GM21825 (cell line): ENCODE measurements around the gene MAN2A1.
A peak's percentile ranks its signal among the peaks of the same experiment; 100 is the strongest.
"Not testable (repeated sequence)": the region's sequence is repeated elsewhere in the genome, so short reads cannot be mapped to it uniquely, and the experiment has no call there.

Experiments
- ATAC-seq: cut with Tn5 transposase; IDR thresholded peaks from one replicate; pipeline ENCODE4 v1.9.1; 2021; ENCODE audit warnings: mild to moderate bottlenecking, moderate library complexity; ENCODE audit not compliant: unreplicated experiment

MAN2A1 gene

DNA sequence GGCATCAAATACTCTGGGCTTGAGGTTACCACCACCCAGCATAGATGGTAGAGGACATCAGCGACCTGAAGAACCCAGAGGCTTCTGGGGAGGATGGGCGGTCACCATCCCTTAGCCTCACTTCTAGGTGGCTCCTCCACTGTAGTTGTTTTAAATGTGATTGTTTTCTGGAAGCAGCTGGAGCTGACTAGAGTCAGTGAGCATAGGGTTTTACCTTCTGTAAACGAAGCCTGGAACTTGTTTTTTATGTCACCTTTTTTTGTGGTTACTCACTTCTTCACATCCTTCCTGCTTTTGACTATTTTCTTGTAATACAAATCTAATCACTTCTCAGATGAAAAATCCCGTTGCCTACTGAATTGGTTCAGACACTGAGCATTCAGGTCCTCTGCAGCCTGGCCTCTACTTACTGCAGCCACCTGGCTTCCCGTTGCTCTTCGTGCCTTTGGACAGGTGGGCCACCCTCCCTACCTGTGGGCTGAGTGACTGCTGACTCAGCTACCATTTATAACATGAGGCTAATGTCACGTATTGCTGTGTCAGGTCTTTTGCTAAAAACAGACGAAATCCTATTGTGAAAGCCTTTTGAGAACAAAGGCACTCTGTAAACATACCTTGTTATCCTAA is 167.8 kb downstream of the MAN2A1 start:
- ATAC-seq: no peak

DNA sequence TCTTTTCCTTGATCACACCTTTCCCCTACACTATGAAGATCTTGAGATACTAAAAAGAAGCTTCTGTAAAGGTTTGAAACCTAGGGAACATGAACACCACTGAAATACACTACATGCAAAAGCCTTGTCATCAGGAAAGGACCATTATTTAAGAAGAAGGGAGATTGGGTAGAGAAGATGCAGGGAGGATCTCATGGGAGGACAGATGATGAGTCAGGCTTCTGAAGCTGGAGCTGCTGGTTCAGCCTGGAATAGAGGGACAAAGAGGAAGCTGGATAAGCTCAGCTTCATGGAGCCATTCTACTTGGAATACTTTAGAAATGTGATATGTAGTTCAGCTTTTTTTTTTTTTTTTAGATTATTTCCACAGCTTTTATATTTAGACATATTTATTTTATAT is 169.8 kb downstream of the MAN2A1 start:
- ATAC-seq: no peak

DNA sequence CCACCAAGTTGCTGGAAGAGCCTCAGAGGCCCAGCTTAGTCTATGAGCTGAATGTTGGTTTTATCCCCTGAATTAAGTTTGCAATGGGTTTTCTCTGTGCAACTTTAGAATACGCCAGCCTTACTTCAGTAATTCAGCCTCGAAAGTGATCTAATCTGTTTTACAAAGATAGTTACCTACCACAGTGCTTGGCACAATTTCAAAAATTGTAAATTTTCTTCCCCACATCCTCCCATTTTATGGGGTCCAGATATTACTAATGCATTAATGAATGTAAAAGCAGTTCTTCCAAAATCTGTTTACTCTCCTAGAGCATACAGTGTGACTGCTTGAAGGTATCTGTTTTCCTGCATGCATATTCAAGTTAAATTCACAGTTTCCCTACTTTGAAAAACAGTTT is 172.6 kb downstream of the MAN2A1 start:
- no peak for ATAC-seq

DNA sequence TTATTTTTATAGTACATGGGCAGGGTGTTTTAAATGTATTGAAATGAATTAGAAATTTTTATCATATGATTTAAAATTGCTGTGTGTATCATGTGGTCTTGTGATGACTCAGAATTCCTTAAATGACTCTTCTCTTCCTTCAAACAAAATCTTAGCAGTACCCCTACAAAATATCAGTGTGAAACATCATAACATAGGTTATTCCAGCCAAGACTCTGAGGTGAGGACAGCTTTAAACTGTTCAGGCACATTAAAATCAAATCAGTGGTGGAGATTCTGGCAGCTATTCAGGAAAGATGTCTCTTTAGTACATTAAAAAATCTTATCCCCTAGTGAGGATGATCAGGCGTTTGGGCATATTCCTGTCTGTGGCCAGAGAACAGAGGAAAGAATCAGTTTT is 174.0 kb downstream of the MAN2A1 start:
- ATAC-seq: no peak

DNA sequence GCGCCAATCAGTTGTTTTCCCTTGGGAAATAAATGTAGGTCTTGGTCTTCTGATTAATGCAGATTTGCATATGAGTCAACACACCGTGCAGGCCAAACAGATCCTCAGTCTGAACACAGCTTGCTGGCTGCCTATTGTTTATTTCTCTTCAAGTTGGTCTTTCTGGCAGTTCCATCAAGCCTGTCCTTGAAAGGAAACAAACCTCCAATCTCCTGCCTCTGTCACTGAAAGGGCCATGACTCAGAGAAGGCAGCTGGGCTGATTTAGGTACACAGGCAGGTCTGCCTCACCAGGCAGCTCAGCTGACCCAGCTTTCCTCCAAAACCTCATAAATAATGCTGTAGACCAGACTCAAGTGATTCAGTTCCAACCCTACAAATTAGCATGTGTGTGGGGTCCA is 175.9 kb downstream of the MAN2A1 start:
- ATAC-seq: peak; percentile 48

DNA sequence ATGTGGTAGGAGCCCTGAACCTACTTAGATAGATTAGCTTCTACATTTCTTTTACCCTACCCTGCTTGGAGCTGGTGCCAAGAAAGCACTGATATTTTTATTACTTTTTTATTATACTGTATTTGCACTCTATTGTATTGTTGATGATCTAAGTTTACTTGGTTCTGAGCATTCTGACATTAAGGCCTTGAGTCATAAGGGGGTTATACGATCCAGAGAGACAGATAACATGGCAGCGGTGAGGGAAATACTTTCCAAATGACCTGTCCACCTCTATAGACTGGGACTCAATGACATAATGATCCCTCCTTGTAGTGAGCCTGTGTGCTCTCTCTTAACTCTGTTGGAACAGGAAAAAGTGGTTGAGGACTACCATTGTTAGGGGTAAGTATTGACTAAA is 176.3 kb downstream of the MAN2A1 start:
- ATAC-seq: no peak

DNA sequence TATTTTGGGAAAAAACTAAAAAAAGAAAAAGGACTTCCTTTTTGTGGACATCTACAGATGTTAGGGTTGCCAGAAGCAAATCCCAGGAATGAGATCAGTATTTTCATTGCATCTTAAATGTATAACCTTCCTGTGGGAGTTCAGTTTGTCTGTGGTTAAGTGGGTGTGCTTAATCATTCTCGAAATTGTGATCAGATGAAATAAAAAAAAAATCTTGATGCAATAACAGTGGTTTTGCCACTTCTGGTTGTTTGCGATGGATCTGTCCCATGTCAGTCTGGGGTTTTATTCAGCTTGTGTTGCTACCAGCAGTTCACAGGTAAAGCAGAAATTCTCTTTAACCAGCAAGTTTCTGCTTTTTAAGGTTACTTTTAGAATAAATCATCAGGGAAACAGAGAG is 179.0 kb downstream of the MAN2A1 start:
- ATAC-seq: no peak

DNA sequence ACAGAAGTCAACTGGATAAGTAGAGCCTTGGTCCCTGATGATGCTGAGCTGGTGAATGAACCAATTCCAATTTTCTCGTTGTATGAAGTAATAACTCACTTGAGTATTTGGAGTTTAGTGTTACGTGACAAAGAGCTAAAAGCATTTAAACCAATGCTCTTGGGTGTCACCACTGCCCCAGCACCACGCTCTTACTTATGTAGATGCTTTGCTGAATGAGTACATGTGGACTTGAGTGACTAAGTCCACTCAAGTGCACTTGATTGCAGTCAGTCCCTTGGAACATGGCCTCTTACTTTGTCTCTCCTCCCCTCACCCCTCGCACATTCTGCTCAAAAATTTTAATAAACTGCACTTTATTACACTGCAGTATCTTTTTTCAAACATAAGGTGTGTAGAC is 184.0 kb downstream of the MAN2A1 start:
- ATAC-seq: no peak

DNA sequence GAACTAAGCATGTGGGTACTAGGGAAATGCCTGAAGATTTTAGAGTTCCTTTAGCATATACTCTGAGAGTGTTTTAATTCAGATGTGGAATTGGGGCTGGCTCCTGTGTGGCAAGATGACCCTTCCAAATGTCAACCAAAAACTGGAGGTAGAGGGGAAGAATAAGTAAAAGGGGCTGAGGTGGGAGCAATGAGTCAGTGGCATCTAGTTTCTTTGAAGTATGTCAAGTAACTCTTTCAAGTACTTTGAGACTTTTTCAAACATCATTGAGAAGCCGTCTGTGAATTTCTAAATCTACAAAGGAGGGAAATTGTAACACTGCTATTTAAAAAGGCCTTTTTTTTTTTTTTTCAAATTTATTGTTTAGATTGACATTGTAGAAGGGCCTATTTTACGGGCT is 184.4 kb downstream of the MAN2A1 start:
- ATAC-seq: no peak

DNA sequence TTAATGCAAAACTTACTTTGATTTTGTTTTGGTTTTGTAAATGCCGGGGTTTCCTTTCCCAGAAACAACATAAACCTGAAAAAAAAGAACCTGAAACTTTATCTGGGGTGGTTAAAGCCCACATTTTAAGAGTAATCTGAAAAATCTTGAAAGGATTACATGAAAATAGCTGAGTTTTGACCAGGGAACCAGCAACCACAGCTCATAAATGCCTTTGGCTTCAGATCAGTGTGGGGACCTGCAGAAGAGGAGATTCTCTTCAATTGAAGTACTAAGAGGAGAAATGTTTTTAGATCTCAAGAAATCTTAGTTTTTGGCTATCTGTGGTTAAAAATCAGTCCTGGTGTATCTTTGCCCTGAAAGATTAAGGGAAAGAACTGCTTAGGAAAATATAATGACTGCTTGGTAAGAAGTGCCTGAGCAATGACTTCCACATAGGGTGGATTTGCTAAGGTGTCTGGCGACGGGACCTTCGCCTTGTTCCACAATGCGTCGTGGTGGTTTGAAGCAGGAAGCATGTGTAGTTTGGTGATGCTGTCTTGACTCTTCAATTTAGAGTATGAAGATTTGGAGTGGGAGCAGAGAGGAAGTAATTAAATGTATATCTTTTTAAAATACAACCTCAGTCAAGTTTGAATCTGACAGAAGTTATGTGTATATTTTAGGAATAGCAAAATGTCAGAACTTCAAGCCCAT is 186.5 kb downstream of the MAN2A1 start:
- ATAC-seq: no peak

DNA sequence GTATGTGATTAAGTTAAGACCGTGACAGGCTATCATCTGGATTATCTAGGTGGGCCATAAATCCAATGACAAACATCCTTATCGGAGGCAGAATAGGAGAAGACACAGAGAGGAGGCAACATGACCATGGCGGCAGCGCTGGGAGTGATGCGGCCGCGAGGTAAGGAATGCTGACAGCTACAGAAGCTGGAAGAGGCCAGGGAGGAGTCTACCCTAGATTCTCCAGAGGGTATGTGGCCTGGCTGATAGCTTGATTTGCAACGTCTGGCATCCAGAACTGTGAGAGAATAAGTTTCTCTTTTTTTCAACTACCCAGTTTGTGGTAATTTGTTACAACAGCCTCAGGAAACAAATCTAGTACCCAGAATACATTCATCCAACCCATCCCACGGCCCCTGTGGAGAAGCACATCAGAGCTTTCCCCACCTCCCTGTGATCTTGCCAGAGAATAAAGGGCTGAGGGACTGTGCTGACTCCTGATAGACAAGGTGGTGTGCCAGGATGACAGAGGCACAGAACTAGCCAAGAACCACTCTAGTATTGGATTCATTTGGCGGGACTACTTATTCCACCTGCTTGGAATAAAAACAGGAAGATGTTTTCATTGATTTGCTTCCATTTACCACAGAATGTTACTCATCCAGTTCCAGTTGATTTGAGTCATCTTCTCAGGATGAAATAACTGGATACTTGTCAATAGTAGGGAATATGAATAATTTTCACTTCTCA is 187.4 kb downstream of the MAN2A1 start:
- ATAC-seq: no peak

DNA sequence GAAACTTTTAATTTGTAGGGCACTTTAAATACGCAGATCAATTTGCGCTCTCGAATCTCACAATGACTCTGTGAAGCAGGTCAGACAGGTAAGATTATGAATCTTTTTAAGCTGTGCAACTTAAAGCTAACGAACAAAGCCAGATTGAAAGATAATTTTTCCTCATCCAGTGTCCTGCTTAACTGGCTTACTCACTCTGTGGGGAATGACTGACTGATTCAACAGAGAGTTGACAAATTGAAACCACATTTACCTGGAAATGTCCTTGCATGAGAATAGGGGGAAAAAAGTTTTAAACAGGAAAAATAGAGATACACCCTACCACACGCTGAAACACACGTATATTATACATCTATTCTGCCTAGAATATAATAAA is 187.9 kb downstream of the MAN2A1 start:
- ATAC-seq: no peak

DNA sequence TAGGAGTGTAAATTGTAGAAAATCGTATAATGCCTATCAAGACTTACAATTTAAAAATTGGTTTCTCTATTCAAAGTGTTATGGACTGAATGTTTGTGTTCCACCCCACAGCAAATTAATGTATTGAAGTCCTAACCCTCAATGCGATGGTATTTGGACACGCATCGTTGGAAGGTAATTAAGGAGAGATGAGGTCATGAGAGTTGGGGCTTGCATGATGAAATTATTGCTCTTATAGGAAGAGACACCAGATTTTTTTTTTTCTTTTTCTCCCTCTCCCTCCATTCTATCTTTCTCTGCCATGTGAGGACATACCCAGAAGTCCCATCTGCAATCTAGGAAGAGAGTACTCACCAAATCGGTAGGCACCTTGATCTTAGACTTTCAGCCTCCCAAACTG is 189.2 kb downstream of the MAN2A1 start:
- no peak for ATAC-seq

DNA sequence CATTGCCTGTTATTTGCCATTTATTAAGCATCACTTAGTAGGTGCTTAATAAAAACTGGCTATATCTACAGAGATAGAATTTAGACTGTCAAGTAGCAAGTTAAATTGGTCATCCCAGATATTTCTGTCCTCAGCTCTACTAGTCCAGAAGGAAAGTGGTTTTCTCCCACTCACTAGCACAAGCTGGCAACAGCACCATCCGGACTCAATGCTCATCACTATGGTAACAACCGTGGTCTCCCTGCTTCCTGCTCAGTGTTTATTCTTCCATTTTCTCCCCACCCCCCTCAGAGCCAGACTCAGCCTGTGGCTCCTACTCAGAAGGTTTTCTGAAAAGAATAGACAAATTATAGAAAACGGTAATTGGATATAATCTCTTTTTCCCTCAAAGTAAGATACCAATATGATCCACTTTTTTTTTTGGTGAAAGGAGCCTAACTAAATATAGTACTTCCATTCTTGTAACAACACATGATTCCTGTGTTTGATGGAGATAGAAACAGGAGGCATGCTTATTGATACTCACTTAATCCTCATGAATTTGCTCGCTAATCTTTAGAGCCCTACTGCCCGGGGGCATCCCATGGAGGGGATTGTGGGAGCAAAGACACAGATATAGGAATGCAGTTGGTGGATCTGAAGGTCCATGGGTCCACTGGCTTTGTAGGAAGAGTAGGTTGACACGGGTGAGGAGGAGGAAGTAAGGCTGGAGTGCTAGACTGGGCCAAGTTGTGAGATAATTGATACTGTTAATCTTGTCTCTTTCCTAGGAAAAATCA is 191.4 kb downstream of the MAN2A1 start:
- ATAC-seq: no peak

DNA sequence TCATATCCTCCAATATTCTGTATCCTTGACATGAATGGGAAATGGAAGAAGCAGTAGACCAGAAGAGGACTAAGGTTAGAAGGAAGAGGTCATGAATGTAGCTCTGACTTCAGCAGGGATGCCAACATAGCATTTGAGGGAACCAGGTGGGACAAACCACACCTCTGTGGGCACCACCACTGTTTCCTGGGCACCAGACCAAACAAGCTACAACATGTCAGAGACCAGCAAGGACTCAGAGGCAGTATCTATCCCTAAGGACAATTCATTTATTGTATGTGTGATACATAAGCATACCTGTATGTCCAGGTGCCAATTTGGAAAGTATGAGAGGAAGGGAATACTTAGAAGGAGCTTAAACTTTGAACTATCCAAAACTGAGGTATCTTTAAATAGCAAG is 192.8 kb downstream of the MAN2A1 start:
- ATAC-seq: no peak

DNA sequence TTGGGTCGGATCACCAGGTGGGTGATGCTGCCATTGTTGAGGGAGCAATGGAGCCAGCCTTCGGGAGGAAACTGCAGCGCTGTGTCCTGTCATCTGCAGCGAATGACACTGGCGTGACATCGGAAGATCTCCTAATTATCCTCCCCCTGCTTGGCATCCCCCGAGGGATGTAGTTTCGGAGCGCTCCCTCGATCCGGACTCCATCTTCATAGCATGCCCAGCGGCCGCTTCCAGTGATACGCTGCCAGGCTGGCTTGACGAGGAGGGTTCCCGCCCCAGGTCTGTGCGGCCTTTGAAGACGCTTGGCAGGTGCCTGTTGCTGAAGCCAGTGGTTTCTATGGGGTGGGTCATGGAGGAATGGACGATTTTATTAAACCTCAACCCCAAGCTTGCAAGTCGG is 194.9 kb downstream of the MAN2A1 start:
- no peak for ATAC-seq

DNA sequence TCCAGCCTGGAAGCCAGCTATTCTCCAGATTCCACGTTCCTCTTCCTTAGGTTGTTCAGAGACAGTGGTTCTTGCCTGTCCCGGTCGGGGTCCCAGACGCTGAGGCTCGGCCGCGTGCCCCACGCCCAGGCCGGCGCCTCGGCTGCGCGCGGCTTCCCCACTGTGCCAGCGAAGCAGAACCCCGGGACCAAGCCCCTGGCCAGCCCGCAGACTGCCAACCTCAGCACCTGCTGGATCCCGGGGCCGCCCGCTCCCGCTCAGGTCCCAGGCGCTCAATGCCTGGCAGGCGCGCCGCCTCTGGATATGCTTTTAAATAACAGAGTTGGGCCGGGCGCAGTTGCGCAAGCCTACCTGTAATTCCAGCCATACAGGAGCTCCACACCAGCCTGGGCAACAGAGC is 195.5 kb downstream of the MAN2A1 start:
- ATAC-seq: no peak

DNA sequence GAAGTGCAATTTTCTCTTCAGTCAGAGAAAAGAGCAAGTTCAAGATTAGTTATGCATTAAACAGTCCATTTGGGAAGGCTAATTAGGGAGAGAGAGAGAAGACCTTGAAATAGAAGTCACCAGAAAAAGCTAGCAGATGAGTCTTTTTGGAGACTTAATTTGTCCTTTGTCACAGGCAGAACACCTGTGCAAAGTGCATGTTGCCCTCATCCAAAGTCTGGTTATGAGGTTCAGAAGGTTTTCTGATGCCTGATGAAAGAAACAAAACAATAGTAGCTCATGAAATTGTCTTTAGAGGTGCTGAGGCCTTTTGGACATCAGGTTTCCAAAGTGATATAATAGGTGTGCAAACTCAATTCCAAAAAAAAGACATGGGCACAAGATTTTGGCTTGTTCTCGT is 199.3 kb downstream of the MAN2A1 start:
- no peak for ATAC-seq

DNA sequence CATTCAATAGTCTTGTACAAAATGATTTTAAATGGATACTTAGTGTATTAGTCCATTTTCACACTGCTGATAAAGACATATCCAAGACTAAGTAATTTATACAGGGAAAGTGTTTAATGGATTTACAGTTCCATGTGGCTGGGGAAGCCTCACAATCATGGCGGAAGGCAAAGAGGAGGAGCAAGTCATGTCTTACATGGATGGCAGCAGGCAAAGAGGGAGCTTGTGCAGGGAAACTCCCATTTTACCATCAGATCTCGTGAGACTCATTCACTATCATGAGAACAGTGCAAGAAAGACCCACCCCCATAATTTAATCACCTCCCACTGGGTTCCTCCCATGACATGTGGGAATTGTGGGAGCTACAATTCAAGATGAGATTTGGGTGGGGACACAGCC is 203.5 kb downstream of the MAN2A1 start:
- ATAC-seq: not testable (repeated sequence)

DNA sequence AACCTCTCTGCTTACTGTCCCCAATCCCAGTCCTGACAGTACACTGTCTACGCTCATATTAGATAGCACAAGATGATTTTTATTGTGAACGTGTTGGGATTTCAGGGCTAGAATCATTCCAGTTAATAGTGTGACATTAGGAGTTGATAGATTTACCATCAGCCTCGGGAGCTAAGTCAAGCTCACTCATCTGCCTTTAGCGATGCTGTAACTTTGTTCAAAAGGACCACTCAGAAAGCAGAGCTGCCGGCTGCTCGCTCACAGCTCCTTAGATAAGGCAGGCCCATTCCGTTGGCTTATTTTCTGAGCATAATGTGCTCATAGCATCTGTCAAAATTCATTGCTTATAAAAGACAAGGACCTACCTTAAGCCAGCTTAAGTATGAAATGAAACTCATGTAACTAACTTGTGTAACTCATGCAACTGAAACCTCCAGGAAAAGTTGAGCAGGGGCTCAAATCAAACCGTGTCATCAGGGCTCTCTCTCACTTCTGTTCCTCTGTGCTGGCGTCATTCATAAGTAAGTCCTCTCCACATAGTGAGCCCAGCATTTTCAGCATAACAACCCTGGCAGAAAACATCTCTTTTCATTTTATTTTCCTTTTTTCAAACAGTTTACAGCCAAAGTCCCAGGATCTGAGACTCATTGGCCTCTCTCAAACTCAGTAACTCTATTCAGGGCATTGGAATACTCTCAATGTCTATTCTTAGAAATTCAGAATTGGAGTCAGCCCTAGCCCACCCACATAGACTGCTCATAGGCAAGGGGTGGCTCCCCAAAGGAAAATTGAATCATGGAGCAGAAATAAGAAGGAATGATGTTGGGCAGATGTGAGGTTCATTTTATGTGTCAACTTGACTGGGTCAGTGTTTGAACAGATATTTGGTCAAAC is 208.8 kb downstream of the MAN2A1 start:
- ATAC-seq: no peak

DNA sequence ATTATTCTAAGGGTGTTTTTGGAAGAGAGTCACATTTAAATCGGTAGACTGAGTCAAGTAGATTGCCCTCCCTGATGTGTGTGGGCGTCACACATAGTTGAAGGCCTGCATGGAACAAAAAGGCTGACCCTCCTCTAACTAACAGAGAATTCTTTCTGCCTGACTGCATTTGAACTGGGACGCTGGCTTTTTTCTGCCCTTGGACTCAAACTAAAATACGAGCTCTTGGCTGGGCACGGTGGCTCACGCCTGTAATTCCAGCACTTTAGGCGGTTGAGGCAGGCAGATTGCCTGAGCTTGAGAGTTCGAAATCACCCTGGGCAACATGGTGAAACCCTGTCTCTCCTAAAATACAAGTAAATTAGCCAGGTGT is 209.4 kb downstream of the MAN2A1 start:
- no peak for ATAC-seq
